Right lobe of liver (tissue), 6 donors: ENCODE measurements around the gene CUX1. TPM values are rescaled to one million over a fixed set of nuclear protein-coding genes. Genes with fewer than 3 reads are reported as not detected.

ENCODE experiments used
- ATAC-seq, 4 donors: fragments of 200-7000 bp; cut with Tn5 transposase; one replicate each; pipeline ENCODE4 v1.9.1; 2020; ENCODE audit warnings: mild to moderate bottlenecking in 4 of 4, moderate library complexity in 4 of 4
- DNase-seq, 3 donors: peaks; one replicate each; pipeline ENCODE4 v3.0.0-alpha.2; 2020
- H3K27ac ChIP-seq, 3 donors: fragments of 200-600 bp; one replicate each; pipeline ENCODE4 v1.8.0; 2022
- H3K27me3 ChIP-seq, 2 donors: fragments of 200-600 bp; one replicate each; pipeline ENCODE4 v1.8.0; 2022
- H3K36me3 ChIP-seq, 4 donors: fragments of 200-600 bp; sonication (generic) in 1 of 4; one replicate each; pipeline versions ENCODE4 v1.5.1 to v1.8.0; 2017 to 2022; ENCODE audit warnings: control low read depth in 1 of 4
- H3K4me1 ChIP-seq, 4 donors: fragments of 200-600 bp; sonication (generic) in 1 of 4; one replicate each; pipeline versions ENCODE4 v1.5.1 to v1.8.0; 2017 to 2022; ENCODE audit warnings: control low read depth in 1 of 4
- H3K4me3 ChIP-seq, 3 donors: fragments of 200-600 bp; one replicate each; pipeline ENCODE4 v1.8.0; 2022
- H3K9me3 ChIP-seq, 4 donors: fragments of 200-600 bp; sonication (generic) in 1 of 4; one replicate each; pipeline versions ENCODE4 v1.5.1 to v1.8.0; 2017 to 2022; ENCODE audit warnings: control low read depth in 1 of 4
- CTCF ChIP-seq, 4 donors: fragments of 200-600 bp in 3 of 4; fragments of 450-650 bp in 1 of 4; IDR thresholded peaks; one replicate each; pipeline versions ENCODE4 v1.5.1 to v1.8.0; 2016 to 2022; ENCODE audit warnings: antibody characterized with exemption in 4 of 4, mild to moderate bottlenecking in 2 of 4
- POLR2A ChIP-seq: fragments of 450-650 bp; IDR thresholded peaks from one replicate; pipeline ENCODE4 v1.6.1; 2017; ENCODE audit warnings: antibody characterized with exemption, mild to moderate bottlenecking
- WGBS: methylation state at CpG from one replicate; pipeline ENCODE4 v1.1.6; 2018; ENCODE audit warnings: low coverage, low lambda C conversion rate; ENCODE audit not compliant: insufficient coverage; ENCODE audit errors: missing lambda C conversion rate; 5-methylcytosine and 5-hydroxymethylcytosine counted together
- intact Hi-C, 2 donors: fragments of 100-400 bp; cut with DNase I; formaldehyde crosslinking; loops; one replicate each; pipeline versions ENCODE4 v1.11.2 to v1.14.1; 2022
- total RNA-seq, 6 experiments: library from RNA; depleted of rRNA in 2 of 6; stranded (reverse); fragments of >200 nt in 2 of 6; fragmentation: NEBNext Ultra II Directional in 3 of 6; extraction: Animal tissue kit (Norgen Biotek cat#: 25700) in 3 of 6; gene quantifications; one replicate each; pipeline versions ENCODE4 v1.1.0 to v1.2.4, GENCODE V29; 2016 to 2023
- donor health status: DM: no; HTN: yes; CAD: no.
- donor health status: DM: no; HTN: no; CAD: no.
- donor health status: DM: no; HTN: no; CAD: no.
- donor health status: DM: no; HTN: yes; CAD: no.
- donor health status: DM: no; HTN: yes; CAD: no.

The CUX1 gene
- total RNA-seq, 6 experiments from 2014 or later, result 34.3 to 53.1 (median 40.6) TPM

- Histone ChIP-seq H3K4me1 (peaks cover 0 to 7% (median 0%) of the 10 kb centered on the region in 4 donors), H3K9me3 (no peaks in the 10 kb centered on the region), H3K27me3 (no peaks in the 10 kb centered on the region), H3K36me3 (no peaks in the 10 kb centered on the region), H3K4me3 (no peak overlapping the region), H3K27ac (no peak overlapping the region)
- DNase-seq (peak; percentile 78 to 89 (median 82)), ATAC-seq (peak; percentile 78 to 92 (median 90))
- 40% methylated on average over 6 of the region's 8 CpGs for WGBS
- TF ChIP-seq CTCF (IDR thresholded peaks at IDR 0.05) (no peak), POLR2A (no peak)
- intact Hi-C loops, result no loop called here
Measured at GRCh38 chr7:101781439-101781838, 36.0 kb upstream of the CUX1 start.

GRCh38 chr7:101782476-101782875, 35.0 kb upstream of the CUX1 start:
- no peak overlapping the region for H3K27ac ChIP-seq
- intact Hi-C loops, result no loop called here

GRCh38 chr7:101782896-101783295, 34.5 kb upstream of the CUX1 start:
- no peaks in the 10 kb centered on the region for H3K9me3 ChIP-seq
- WGBS, result 69% methylated on average over 3 of the region's 3 CpGs
- ATAC-seq, result no peak
- H3K4me1 ChIP-seq, result peaks cover 0 to 7% (median 0%) of the 10 kb centered on the region in 4 donors
- intact Hi-C loops, result no loop called here
- no peak for DNase-seq
- H3K27me3 ChIP-seq, result no peaks in the 10 kb centered on the region
- no peak overlapping the region for H3K4me3 ChIP-seq
- TF ChIP-seq POLR2A, result no peak
- TF ChIP-seq CTCF (IDR thresholded peaks at IDR 0.05), result no peak
- H3K36me3 ChIP-seq, result no peaks in the 10 kb centered on the region
- H3K27ac ChIP-seq, result no peak overlapping the region

More at GRCh38 chr7:101782476-101782875, 35.0 kb upstream of the CUX1 start:
- ATAC-seq, result no peak
- no peaks in the 10 kb centered on the region for H3K9me3 ChIP-seq
- WGBS, result 87% methylated on average over 3 of the region's 3 CpGs
- TF ChIP-seq CTCF (IDR thresholded peaks at IDR 0.05) (no peak), POLR2A (no peak)
- DNase-seq, result no peak
- no peaks in the 10 kb centered on the region for H3K36me3 ChIP-seq
- no peak overlapping the region for H3K4me3 ChIP-seq
- no peaks in the 10 kb centered on the region for H3K27me3 ChIP-seq
- H3K4me1 ChIP-seq, result peaks cover 0 to 7% (median 0%) of the 10 kb centered on the region in 4 donors

- peak in 1 of 3 donors; percentile 42 for DNase-seq
- intact Hi-C loops, result no loop called here
- no peaks in the 10 kb centered on the region for H3K9me3 ChIP-seq
- H3K4me1 ChIP-seq, result peaks cover 0 to 7% (median 0%) of the 10 kb centered on the region in 4 donors
- H3K27me3 ChIP-seq, result no peaks in the 10 kb centered on the region
- TF ChIP-seq POLR2A (no peak), CTCF (IDR thresholded peaks at IDR 0.05) (no peak)
- H3K27ac ChIP-seq, result no peak overlapping the region
- WGBS, result 38% methylated on average over 10 of the region's 10 CpGs
- no peaks in the 10 kb centered on the region for H3K36me3 ChIP-seq
- ATAC-seq, result peak in 1 of 4 donors; percentile 81
- no peak overlapping the region for H3K4me3 ChIP-seq
Measured at GRCh38 chr7:101783381-101784181, 33.8 kb upstream of the CUX1 start.
